ENCODE results near the gene PCBP3. TPM values are rescaled to one million over a fixed set of nuclear protein-coding genes. Genes with fewer than 3 reads are reported as not detected.

Gene PCBP3
- total and polyA plus RNA-seq, 10 of the 15 experiments (the other 5 are each of a cell fraction or from before 2014, with no cell fraction given) = 0.09 to 1.3 (median 0.46) TPM; not detected in 3

DNA sequence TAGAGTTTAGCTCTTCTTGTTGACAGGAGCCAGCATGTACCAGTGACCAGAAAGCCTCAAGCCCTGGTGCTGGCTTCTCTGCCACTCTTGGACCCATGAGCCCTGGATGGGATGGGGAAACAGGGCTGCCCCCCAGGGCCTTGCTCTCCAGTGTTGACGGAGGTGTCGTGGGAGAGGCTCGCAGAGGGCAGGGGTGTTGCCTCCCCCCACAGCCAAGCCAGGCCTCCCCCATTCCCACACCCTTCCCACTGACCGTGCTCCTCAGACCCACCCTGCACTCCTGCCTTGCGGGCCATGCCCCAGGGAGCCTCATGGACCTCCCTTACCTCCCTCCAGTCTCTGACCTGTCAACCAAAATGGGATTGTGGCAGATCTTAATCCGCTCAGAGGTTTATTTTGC is 214.2 kb downstream of the PCBP3 start:
- intact Hi-C loops (cut with micrococcal nuclease; ENCODE audit: unreplicated experiment) (no loop called here), in situ Hi-C loops (cut with MboI) (no loop called here)
- SMC1A ChIA-PET (ENCODE audit: uncharacterized antibody, unreplicated experiment) = no interaction called here
- H3K4me2 ChIP-seq (ENCODE audit: control insufficient read depth, insufficient read depth) = no peak overlapping the region
- no peak overlapping the region for H3K4me3 ChIP-seq
- TF ChIP-seq TCF3 (IDR thresholded peaks at IDR 0.05; ENCODE audit: borderline replicate concordance, insufficient read depth, low read depth, low read length) = no peak
- TF ChIP-seq, protein P1, sequence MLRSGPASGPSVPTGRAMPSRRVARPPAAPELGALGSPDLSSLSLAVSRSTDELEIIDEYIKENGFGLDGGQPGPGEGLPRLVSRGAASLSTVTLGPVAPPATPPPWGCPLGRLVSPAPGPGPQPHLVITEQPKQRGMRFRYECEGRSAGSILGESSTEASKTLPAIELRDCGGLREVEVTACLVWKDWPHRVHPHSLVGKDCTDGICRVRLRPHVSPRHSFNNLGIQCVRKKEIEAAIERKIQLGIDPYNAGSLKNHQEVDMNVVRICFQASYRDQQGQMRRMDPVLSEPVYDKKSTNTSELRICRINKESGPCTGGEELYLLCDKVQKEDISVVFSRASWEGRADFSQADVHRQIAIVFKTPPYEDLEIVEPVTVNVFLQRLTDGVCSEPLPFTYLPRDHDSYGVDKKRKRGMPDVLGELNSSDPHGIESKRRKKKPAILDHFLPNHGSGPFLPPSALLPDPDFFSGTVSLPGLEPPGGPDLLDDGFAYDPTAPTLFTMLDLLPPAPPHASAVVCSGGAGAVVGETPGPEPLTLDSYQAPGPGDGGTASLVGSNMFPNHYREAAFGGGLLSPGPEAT (IDR thresholded peaks at IDR 0.05; ENCODE audit: low read depth) = no peak
- TF ChIP-seq ZBTB33 (IDR thresholded peaks at IDR 0.05) = no peak
- no peak for TF ChIP-seq POLR2AphosphoS2 (IDR thresholded peaks at IDR 0.05; ENCODE audit: low read depth, low read length)
- BruUV-seq (replicated peaks) = no TSS peak
- DNase-seq (ENCODE audit: low read depth, low spot score) = no peak
- H3K4me1 ChIP-seq (ENCODE audit: control insufficient read depth, insufficient read depth, low read length) = no peaks in the 10 kb centered on the region
- 70% methylated on average over 6 of the region's 6 CpGs for WGBS (ENCODE audit: insufficient coverage, insufficient replicate concordance, low lambda C conversion rate, missing lambda C conversion rate)
- FAIRE-seq = no peak
- H3K79me2 ChIP-seq (ENCODE audit: control insufficient read depth, insufficient read depth, low read length) = no peaks in the 10 kb centered on the region
- ATAC-seq = no peak
- no peak overlapping the region for H2AFZ ChIP-seq (ENCODE audit: control insufficient read depth, low read depth, low read length)
- H3K36me3 ChIP-seq (ENCODE audit: control insufficient read depth in 2 of 2, insufficient read depth in 2 of 2, low read length in 1 of 2) = no peaks in the 10 kb centered on the region
- no peaks in the 10 kb centered on the region for H3K27me3 ChIP-seq (replicated peaks in 1 of 2; ENCODE audit: control insufficient read depth in 2 of 2, insufficient read depth in 2 of 2, low read length in 1 of 2)
- H3K9me3 ChIP-seq (replicated peaks; ENCODE audit: control insufficient read depth, insufficient read depth, low read length) = no peaks in the 10 kb centered on the region
- no peak overlapping the region for H3K27ac ChIP-seq (ENCODE audit: control insufficient read depth, insufficient read depth)
- no peak overlapping the region for H3K9ac ChIP-seq (ENCODE audit: control insufficient read depth, insufficient read depth, low read length)
- no peaks in the 10 kb centered on the region for H4K20me1 ChIP-seq (ENCODE audit: control insufficient read depth, insufficient read depth)
- RAD21 ChIA-PET (ENCODE audit: unreplicated experiment) = no interaction called here
- POLR2A ChIA-PET = no interaction called here
- CTCF ChIA-PET = no interaction called here

Measured in GM12878 (cell line).